ENCODE results near the gene SHTN1. TPM values are rescaled to one million over a fixed set of nuclear protein-coding genes. Genes with fewer than 3 reads are reported as not detected.

SHTN1 gene
- total and polyA plus RNA-seq, 2 donors (not counting 1 experiment from before 2014, with no cell fraction given) = 0.06 to 0.34 TPM

DNA sequence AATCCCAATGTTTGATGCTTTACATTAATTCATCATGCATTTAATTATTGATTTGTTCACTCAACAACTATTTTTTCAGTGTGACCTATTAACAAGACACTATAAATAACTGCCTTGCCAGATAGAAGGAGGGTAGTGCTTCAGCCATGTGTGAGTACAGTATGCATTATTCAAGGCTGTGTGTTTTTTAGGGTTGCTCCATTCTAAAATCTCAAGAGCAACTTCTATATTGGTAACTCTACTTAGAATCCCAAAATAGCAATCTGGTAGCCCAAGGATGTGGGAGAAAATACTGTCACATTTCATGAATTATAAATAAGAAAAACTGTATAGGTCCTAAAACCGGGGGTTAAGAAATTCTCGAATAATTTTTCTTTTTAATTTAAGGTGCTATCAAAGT lies 85.8 kb downstream of the SHTN1 start:
- H3K27me3 Mint-ChIP-seq = no peaks in the 10 kb centered on the region
- H3K9me3 Mint-ChIP-seq (ENCODE audit: insufficient read depth) = no peaks in the 10 kb centered on the region
- Histone ChIP-seq H3K36me3 (replicated peaks in 1 of 2; ENCODE audit: control extremely low read depth in 1 of 2, control insufficient read depth in 1 of 2, extremely low read depth in 1 of 2, insufficient read depth in 2 of 2, low read length in 1 of 2) (no peaks in the 10 kb centered on the region), H3K79me2 (ENCODE audit: control insufficient read depth, insufficient read depth, low read length) (no peaks in the 10 kb centered on the region), H3K27me3 (replicated peaks in 1 of 4; ENCODE audit: control extremely low read depth in 1 of 4, control insufficient read depth in 3 of 4, insufficient read depth in 4 of 4, low read length in 3 of 4) (no peaks in the 10 kb centered on the region), H3K27ac (ENCODE audit: low read length in 2 of 2) (no peak overlapping the region), H4K20me1 (ENCODE audit: control insufficient read depth, insufficient read depth, low read length, poor library complexity, severe bottlenecking) (no peaks in the 10 kb centered on the region), H3K4me2 (replicated peaks; ENCODE audit: low read depth, low read length, poor library complexity, severe bottlenecking) (no peak overlapping the region), H3K4me1 (ENCODE audit: control insufficient read depth in 2 of 2, insufficient read depth in 2 of 2, low read length in 2 of 2) (no peaks in the 10 kb centered on the region), H3K9ac (ENCODE audit: low read length) (no peak overlapping the region), H3K9me3 (ENCODE audit: control extremely low read depth in 1 of 3, control insufficient read depth in 2 of 3, insufficient read depth in 1 of 3, low read length in 2 of 3) (no peaks in the 10 kb centered on the region), H2AFZ (ENCODE audit: insufficient read depth, low read depth, low read length, poor library complexity, severe bottlenecking) (no peak overlapping the region), H3K4me3 (ENCODE audit: control extremely low read depth in 1 of 5, extremely low read depth in 1 of 5, insufficient read depth in 1 of 5, low read depth in 2 of 5, low read length in 4 of 5) (no peak overlapping the region)
- no peak overlapping the region for H3K27ac Mint-ChIP-seq
- CTCF ChIA-PET = no interaction called here
- no peak for DNase-seq
- H3K4me3 Mint-ChIP-seq = no peak overlapping the region
- WGBS (ENCODE audit: insufficient coverage) = no CpG with 5 or more reads among the region's 2 CpGs
- TF ChIP-seq, protein P1, sequence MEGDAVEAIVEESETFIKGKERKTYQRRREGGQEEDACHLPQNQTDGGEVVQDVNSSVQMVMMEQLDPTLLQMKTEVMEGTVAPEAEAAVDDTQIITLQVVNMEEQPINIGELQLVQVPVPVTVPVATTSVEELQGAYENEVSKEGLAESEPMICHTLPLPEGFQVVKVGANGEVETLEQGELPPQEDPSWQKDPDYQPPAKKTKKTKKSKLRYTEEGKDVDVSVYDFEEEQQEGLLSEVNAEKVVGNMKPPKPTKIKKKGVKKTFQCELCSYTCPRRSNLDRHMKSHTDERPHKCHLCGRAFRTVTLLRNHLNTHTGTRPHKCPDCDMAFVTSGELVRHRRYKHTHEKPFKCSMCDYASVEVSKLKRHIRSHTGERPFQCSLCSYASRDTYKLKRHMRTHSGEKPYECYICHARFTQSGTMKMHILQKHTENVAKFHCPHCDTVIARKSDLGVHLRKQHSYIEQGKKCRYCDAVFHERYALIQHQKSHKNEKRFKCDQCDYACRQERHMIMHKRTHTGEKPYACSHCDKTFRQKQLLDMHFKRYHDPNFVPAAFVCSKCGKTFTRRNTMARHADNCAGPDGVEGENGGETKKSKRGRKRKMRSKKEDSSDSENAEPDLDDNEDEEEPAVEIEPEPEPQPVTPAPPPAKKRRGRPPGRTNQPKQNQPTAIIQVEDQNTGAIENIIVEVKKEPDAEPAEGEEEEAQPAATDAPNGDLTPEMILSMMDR (IDR thresholded peaks at IDR 0.05) = no peak
- TF ChIP-seq EZH2 (IDR thresholded peaks at IDR 0.05; ENCODE audit: borderline replicate concordance, insufficient read depth, low read depth, low read length, poor library complexity, severe bottlenecking) = no peak
- H3K4me1 Mint-ChIP-seq = no peaks in the 10 kb centered on the region
- POLR2A ChIA-PET = no interaction called here
- ATAC-seq (ENCODE audit: low read depth) = no peak
- intact Hi-C loops (cut with micrococcal nuclease) = loop anchor here (5.0 kb wide), 1 partner anchor 1213 kb away; no protein-coding TSS in a partner anchor

DNA sequence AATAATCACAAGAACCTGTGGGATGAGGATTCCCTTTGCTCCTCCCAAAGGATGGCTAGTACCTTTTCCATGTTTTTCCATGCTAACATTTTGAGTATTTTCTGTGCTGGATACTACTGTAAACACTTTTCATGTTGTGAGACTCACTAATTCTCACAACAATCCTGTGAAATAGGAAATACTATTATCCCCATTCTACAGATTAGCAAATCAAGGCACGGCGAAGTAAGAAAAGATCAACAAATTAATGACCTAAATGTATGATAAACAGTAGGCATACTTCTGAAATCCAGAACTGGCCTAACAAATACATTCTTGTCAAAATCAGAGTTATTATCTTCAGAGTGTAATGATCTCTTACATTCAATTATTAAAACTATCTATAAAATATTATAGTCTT lies 86.4 kb downstream of the SHTN1 start:
- Mint-ChIP-seq H3K4me3 (no peak overlapping the region), H3K27ac (no peak overlapping the region), H3K27me3 (no peaks in the 10 kb centered on the region), H3K9me3 (ENCODE audit: insufficient read depth) (no peaks in the 10 kb centered on the region), H3K4me1 (no peaks in the 10 kb centered on the region)
- no peak for DNase-seq
- Histone ChIP-seq H3K9me3 (ENCODE audit: control extremely low read depth in 1 of 3, control insufficient read depth in 2 of 3, insufficient read depth in 1 of 3, low read length in 2 of 3) (no peaks in the 10 kb centered on the region), H3K27ac (ENCODE audit: low read length in 2 of 2) (no peak overlapping the region), H3K27me3 (replicated peaks in 1 of 4; ENCODE audit: control extremely low read depth in 1 of 4, control insufficient read depth in 3 of 4, insufficient read depth in 4 of 4, low read length in 3 of 4) (no peaks in the 10 kb centered on the region), H3K4me3 (ENCODE audit: control extremely low read depth in 1 of 5, extremely low read depth in 1 of 5, insufficient read depth in 1 of 5, low read depth in 2 of 5, low read length in 4 of 5) (no peak overlapping the region), H3K4me2 (replicated peaks; ENCODE audit: low read depth, low read length, poor library complexity, severe bottlenecking) (no peak overlapping the region), H2AFZ (ENCODE audit: insufficient read depth, low read depth, low read length, poor library complexity, severe bottlenecking) (no peak overlapping the region), H3K9ac (ENCODE audit: low read length) (no peak overlapping the region), H3K36me3 (replicated peaks in 1 of 2; ENCODE audit: control extremely low read depth in 1 of 2, control insufficient read depth in 1 of 2, extremely low read depth in 1 of 2, insufficient read depth in 2 of 2, low read length in 1 of 2) (no peaks in the 10 kb centered on the region), H3K4me1 (ENCODE audit: control insufficient read depth in 2 of 2, insufficient read depth in 2 of 2, low read length in 2 of 2) (no peaks in the 10 kb centered on the region), H3K79me2 (ENCODE audit: control insufficient read depth, insufficient read depth, low read length) (no peaks in the 10 kb centered on the region), H4K20me1 (ENCODE audit: control insufficient read depth, insufficient read depth, low read length, poor library complexity, severe bottlenecking) (no peaks in the 10 kb centered on the region)
- CTCF ChIA-PET = no interaction called here
- no peak for ATAC-seq (ENCODE audit: low read depth)
- no peak for TF ChIP-seq EZH2 (IDR thresholded peaks at IDR 0.05; ENCODE audit: borderline replicate concordance, insufficient read depth, low read depth, low read length, poor library complexity, severe bottlenecking)
- TF ChIP-seq, protein P1 (IDR thresholded peaks at IDR 0.05) = no peak
- intact Hi-C loops (cut with micrococcal nuclease) = loop anchor here (5.0 kb wide), 1 partner anchor 1214 kb away; no protein-coding TSS in a partner anchor
- POLR2A ChIA-PET = no interaction called here
- WGBS (ENCODE audit: insufficient coverage) = no CpG with 5 or more reads among the region's 2 CpGs

Measured in B cell (primary cell).